Iris pigment epithelial cell (primary cell): ENCODE measurements around the gene PPCDC.
A peak's percentile ranks its signal among the peaks of the same experiment; 100 is the strongest.

Source experiments
- DNase-seq: peaks from one replicate; pipeline ENCODE4 v3.0.0-alpha.2; 2011; ENCODE audit warnings: low read depth

The PPCDC gene

DNA sequence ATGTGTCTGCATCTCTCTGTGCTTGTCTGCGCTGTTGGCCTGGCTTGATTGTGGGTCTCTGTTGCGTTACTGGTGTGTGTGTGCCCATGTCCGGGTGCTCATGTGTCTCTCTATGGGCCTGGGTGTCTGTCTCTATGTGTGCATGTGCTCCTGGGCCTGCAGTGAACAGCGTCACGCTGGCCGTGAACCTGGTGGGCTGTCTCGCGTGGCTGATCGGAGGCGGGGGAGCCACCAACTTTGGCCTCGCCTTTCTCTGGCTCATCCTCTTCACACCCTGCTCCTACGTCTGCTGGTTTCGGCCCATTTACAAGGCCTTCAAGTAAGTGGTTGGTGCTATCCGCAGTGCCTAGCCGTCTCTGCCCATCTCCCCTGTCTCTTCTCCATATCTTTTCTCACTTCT lies 7.0 kb upstream of the PPCDC start:
- DNase-seq, result no peak

GRCh38 chr15:75019916-75020315 lies 3.5 kb upstream of the PPCDC start:
- no peak for DNase-seq

DNA sequence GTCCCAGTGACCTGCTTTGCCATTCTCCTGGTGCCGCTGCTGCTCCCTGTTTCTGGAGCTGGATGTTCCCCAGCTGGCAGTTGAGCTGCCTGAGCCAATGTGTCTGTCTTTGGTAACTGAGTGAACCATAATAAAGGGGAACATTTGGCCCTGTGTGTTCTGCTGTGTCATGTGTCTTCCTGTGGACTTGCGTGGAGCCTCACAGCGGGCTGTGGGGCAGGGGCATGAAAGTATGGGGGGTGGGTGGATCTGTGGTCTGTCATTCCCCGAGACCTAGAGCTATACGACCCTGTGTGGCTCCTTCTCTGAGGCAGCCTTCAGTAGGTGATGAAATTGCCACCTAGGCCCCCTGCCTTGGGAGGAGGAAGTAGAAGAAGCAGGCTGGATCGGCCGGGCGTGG lies 2.0 kb upstream of the PPCDC start:
- no peak for DNase-seq

DNA sequence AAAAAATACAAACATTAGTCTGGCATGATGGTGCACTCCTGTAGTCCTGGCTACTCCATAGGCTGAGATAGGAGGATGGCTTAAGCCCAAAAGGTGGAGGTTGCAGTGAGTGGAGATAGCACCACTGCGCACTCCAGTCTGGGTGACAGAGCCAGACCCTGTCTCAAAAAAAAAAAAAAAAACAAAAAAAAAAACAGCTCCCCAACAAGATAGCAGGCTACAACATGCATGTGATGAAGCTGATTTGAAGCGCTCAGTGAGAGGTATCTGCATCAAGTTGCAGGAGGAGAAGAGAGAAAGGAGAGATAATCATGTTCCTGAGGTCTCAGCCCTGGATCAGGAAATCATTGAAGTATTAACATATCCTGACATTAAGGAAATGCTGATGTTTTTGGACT lies 608 bp upstream of the PPCDC start:
- no peak for DNase-seq

DNA sequence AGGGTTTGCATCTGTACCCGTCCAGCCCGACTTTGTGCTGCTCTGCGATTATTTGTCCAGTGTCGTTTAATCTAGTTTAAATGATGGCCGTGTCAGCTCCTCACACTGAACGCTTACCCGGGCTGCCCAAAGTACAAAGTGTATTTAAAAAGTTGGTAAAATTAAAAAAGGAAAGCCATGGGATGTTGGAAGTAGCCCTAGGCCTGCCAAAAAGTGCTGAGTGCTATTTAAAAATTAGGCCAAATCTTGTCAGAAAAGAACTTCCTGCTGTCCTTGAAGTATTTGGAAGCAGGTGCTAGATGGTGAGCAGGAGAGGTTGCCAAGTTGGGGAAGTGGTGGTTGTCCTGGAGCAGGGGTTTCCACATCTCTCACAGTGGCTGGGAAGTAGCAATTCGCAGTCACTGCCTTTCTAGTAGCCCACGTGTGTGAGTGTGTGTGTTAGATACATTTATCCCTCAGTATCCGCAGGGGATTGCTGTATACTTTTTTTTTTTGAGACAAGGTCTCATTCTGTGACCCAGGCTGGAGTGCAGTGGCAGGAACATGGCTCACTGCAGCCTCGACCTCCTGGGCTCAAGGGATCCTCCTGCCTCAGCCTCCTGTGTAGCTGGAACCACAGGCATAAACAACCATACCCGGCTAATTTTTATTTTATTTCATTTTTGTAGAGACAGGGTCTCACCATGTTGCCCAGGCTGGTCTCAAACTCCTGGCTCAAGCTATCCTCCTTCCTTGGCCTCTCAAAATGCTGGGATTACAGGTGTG lies 664 bp downstream of the PPCDC start:
- peak; percentile 39 for DNase-seq

GRCh38 chr15:75025107-75025506 lies 1.7 kb downstream of the PPCDC start:
- no peak for DNase-seq

GRCh38 chr15:75025548-75026260 lies 2.3 kb downstream of the PPCDC start:
- DNase-seq, result no peak

DNA sequence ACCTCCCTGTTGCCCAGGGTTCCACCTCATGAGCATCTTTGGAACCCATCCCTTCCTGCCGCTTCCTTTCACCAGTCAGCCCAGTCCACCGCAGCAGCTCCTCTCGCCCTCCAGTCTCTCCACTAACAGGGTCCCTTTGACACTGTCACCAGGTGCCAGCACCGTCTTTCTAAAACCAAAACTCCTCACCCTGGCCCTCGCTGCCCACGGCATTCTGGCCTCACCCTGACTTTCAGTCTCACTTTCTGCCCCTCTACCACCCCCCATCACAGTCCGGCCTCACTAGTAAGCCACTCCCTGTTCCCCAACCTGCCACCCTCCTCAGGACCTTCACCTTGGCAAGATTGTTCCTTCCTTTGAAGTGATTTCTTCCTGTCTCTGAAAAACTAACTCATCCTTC lies 4.2 kb downstream of the PPCDC start:
- DNase-seq, result no peak

- no peak for DNase-seq
Measured at GRCh38 chr15:75028991-75029377, 5.6 kb downstream of the PPCDC start.

GRCh38 chr15:75029378-75030022 lies 6.1 kb downstream of the PPCDC start:
- peak; percentile 78 for DNase-seq

DNA sequence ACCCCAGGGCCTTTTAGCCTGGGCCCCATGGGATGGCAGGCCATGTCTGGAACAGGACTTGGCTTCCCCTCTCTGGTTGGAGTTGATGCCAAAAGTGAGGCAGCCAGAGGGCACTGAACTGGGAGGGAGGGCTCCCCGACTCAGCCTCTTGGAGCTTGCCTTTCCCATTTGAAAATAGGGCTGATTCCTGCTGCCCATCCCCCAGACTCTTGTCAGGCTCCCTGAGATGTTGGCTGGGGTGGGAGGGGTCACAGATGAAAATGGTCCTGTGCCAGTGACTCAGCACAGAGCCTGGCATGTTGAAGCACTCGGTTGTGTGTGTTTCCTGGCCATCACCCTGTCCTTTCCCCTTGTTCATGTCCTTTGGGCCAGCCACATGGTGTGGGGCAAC lies 6.6 kb downstream of the PPCDC start:
- no peak for DNase-seq

- no peak for DNase-seq
Measured at GRCh38 chr15:75030424-75030823, 7.0 kb downstream of the PPCDC start.

DNA sequence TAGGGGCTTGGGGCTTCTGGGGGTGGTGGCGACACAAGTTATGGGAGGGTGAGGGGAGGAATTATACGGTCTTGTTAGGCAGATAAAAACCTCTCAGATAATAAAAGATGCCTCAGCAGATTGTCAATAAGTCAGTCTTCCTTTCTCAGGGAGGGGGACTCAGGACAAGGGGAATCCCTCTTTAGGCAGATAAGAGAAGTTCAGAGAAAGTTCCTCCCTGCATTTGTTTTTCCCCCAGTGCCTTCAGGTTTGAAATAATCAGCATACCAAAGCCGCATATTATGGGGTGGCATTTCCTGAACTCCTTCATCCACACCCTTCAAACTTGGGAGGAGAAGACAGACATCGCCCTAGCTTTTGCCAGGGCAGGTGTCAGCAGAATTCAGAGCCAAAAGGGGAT lies 8.5 kb downstream of the PPCDC start:
- DNase-seq, result peak; percentile 23

- no peak for DNase-seq
Measured at GRCh38 chr15:75032395-75032794, 9.0 kb downstream of the PPCDC start.

DNA sequence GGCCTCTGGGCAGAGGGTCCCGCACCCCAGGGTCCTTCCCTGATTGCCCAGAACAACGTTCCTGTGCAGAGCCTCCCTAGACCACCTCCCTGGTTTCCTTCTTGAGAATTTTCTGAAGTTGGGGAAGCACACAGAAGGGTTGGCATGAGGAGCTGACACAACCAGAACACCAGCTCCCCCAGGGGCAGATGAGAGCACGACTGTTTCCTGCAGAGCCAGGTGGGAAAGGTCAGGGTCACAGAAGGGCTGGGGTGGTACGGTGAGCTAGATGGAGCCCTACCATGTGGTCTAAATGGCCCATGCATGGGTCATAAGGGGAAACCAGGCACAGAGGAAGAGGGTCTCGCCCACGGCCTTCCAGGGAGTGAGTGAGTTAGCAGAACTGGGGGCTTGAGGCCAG lies 10.4 kb downstream of the PPCDC start:
- DNase-seq, result no peak

DNA sequence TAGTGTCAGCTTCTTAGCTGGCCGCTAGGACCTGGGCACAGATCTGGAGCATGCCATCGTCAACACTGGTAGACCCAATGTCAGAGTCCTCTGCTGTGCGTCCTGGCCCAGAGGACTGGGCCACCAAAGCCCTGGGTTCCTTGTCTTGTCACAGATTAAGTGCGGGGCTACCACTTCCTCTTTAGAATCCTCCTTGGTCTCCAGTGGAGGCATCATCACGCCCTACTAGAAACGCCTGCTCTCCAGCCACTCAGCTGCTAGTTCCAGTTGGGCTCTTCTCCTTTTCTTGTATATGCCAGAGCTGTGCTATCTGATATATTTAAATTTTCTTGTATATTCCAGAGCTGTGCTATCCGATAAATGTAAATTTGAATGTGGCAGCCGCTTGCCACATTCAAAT lies 11.2 kb downstream of the PPCDC start:
- DNase-seq, result no peak

DNA sequence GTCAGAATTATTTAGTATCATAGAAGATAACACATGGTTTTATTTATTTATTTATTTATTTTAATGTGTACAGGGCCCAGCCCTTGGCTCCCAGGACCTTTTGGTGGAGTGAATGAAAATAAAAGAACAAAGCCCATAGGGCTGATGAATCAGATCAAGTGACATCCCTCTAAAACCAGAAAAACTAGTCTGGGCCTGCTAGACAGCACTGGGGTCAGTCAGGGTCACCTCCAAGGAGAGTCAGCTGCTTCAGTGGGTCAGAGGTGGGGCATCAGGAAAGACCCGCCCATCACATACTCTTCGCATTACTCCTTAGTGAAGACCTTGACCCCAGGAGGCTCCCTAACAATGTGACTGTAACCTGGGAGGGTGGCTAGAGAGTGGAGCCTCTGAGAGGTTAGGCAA lies 12.8 kb downstream of the PPCDC start:
- no peak for DNase-seq

DNA sequence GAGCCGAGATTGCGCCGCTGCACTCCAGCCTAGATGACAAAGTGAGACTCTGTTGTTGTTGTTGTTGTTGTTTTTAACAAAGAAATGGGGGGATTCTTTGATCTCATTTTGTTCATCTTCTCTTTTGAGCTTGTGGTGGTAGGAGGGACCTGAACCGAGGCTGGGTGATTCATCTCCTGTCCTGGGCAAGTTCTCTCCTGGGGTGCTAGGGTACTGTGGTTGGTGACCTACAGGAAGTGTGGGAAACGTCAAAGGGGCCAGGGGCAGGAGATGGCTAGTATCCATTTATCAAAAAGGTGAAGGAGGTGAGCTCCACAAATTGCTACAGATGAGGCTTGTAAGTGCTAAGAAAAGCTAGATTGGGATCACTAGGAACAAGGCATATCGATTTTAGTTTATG lies 14.3 kb downstream of the PPCDC start:
- DNase-seq, result peak; percentile 54

GRCh38 chr15:75038231-75038630 lies 14.8 kb downstream of the PPCDC start:
- no peak for DNase-seq

- peak; percentile 36 for DNase-seq
Measured at GRCh38 chr15:75042730-75043508, 19.5 kb downstream of the PPCDC start.

DNA sequence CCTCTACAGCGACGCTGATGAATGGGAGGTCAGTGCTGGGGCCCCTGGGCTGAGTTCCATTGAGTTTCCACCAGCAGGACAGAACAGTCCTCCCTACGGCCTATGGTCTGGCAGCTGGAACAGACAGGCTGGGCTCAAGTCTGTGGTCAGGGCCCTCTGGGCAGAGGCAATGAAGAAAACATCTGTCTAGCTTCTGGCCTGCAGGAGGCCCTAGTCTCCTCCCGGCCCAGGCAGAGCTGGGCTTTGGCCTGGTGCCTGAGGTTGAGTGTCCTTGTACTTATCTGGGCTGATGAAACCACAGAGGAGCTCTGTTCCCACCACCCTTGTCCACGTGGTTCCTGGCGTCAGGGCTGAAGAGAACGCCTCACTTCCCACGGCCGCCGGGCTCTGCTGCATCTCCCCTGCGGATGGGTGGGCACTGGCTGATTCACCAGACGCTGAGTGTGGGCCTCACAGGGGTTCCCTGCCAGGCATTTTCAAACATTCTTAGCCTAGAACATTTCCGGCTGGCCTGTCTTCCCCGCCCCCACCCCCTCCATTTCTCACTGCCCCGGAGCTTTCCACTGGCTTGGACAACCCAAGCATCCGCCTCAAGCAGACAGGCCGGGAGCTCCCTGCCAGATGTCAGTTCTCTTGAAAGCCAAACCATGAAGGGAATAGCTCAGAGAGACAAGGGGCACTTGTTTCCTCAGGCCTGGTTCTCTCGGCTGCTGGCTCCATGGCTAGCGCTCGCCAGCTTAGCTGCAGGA lies 20.3 kb downstream of the PPCDC start:
- peak; percentile 100 for DNase-seq
